Smooth muscle cell (in vitro differentiated cells): Measurements from ENCODE around the gene C4orf50. TPM values are rescaled to one million over a fixed set of nuclear protein-coding genes. Genes with fewer than 3 reads are reported as not detected.

Experiments
- DNase-seq: peaks from one replicate; lab custom pipeline; 2025; ENCODE audit not compliant: unreplicated experiment; lab: John Stamatoyannopoulos, UW
- H2AFZ ChIP-seq: fragments of 200-600 bp; sonication (generic); 2 replicates; pipeline ENCODE4 v1.6.0; 2016; ENCODE audit warnings: antibody characterized with exemption, low read depth, mild to moderate bottlenecking
- H3F3A ChIP-seq: fragments of 200-600 bp; sonication (generic); 2 replicates; pipeline ENCODE4 v1.6.0; 2017; ENCODE audit warnings: antibody characterized with exemption, low read depth
- H3K27ac ChIP-seq: fragments of 200-600 bp; sonication (generic); 2 replicates; pipeline ENCODE4 v1.5.1; 2016; ENCODE audit warnings: low read depth, mild to moderate bottlenecking
- H3K27me3 ChIP-seq: fragments of 200-600 bp; sonication (generic); 2 replicates; pipeline ENCODE4 v1.6.1; 2016; ENCODE audit warnings: low read depth, mild to moderate bottlenecking
- H3K36me3 ChIP-seq: fragments of 200-600 bp; sonication (generic); 2 replicates; pipeline ENCODE4 v1.5.1; 2016; ENCODE audit warnings: low read depth
- H3K4me1 ChIP-seq: fragments of 200-600 bp; sonication (generic); 2 replicates; pipeline ENCODE4 v1.5.1; 2016; ENCODE audit warnings: low read depth
- H3K4me2 ChIP-seq: fragments of 200-600 bp; sonication (generic); 2 replicates; pipeline ENCODE4 v1.6.0; 2016; ENCODE audit warnings: mild to moderate bottlenecking
- H3K4me3 ChIP-seq: fragments of 200-600 bp; sonication (generic); 2 replicates; pipeline ENCODE4 v1.5.1; 2016; ENCODE audit warnings: mild to moderate bottlenecking
- H3K79me2 ChIP-seq: fragments of 200-600 bp; sonication (generic); 2 replicates; pipeline ENCODE4 v1.6.0; 2016; ENCODE audit warnings: low read depth, mild to moderate bottlenecking
- H3K9ac ChIP-seq: fragments of 200-600 bp; sonication (generic); 2 replicates; pipeline ENCODE4 v1.6.0; 2016; ENCODE audit warnings: low read depth
- H3K9me3 ChIP-seq: fragments of 200-600 bp; sonication (generic); replicated peaks from 2 replicates; pipeline ENCODE4 v1.5.1; 2016; ENCODE audit warnings: low read depth
- H4K20me1 ChIP-seq: fragments of 200-600 bp; sonication (generic); 2 replicates; pipeline ENCODE4 v1.6.0; 2016; ENCODE audit warnings: low read depth
- CTCF ChIP-seq: fragments of 200-600 bp; sonication (generic); IDR thresholded peaks from 2 replicates; pipeline ENCODE4 v1.5.1; 2017; ENCODE audit warnings: borderline replicate concordance, mild to moderate bottlenecking, antibody characterized with exemption; ENCODE audit not compliant: insufficient read depth, poor library complexity, severe bottlenecking
- WGBS: methylation state at CpG from one replicate; pipeline ENCODE4 v1.1.7; 2016; ENCODE audit warnings: low lambda C conversion rate; 5-methylcytosine and 5-hydroxymethylcytosine counted together
- polyA plus RNA-seq: library from polyadenylated mRNA; unstranded; fragments of >200 nt; fragmentation: Nextera tagmentation; extraction: Ambion mirVana; gene quantifications from 2 replicates; pipeline ENCODE4 v1.2.1, GENCODE V29; 2016
- total RNA-seq: library from RNA; depleted of rRNA; stranded (reverse); fragments of >200 nt; gene quantifications from 2 replicates; pipeline ENCODE4 v1.2.3, GENCODE V29; 2014

The C4orf50 gene
- total and polyA plus RNA-seq, 2 experiments from 2014 or later = not detected

GRCh38 chr4:5941601-5942000 lies 76.6 kb downstream of the C4orf50 start:
- WGBS = 84% methylated on average over 6 of the region's 6 CpGs
- H4K20me1 ChIP-seq = no peaks in the 10 kb centered on the region
- H3F3A ChIP-seq = no peaks in the 10 kb centered on the region
- no peaks in the 10 kb centered on the region for H3K36me3 ChIP-seq
- H3K79me2 ChIP-seq = no peaks in the 10 kb centered on the region
- H3K4me1 ChIP-seq = peaks cover 4% of the 10 kb centered on the region
- no peak for DNase-seq
- no peak overlapping the region for H2AFZ ChIP-seq
- no peak overlapping the region for H3K4me3 ChIP-seq
- H3K27me3 ChIP-seq = no peaks in the 10 kb centered on the region
- H3K27ac ChIP-seq = no peak overlapping the region
- no peak overlapping the region for H3K9ac ChIP-seq
- no peaks in the 10 kb centered on the region for H3K9me3 ChIP-seq
- no peak overlapping the region for H3K4me2 ChIP-seq
- no peak for TF ChIP-seq CTCF

- no peaks in the 10 kb centered on the region for H3K27me3 ChIP-seq
- no peak for TF ChIP-seq CTCF
- peaks cover 4% of the 10 kb centered on the region for H3K4me1 ChIP-seq
- no peaks in the 10 kb centered on the region for H3K9me3 ChIP-seq
- no peaks in the 10 kb centered on the region for H3K79me2 ChIP-seq
- no peaks in the 10 kb centered on the region for H4K20me1 ChIP-seq
- no peak overlapping the region for H2AFZ ChIP-seq
- no peak overlapping the region for H3K9ac ChIP-seq
- DNase-seq = no peak
- H3F3A ChIP-seq = no peaks in the 10 kb centered on the region
- WGBS = 82% methylated on average over 3 of the region's 3 CpGs
- no peak overlapping the region for H3K4me3 ChIP-seq
- H3K27ac ChIP-seq = no peak overlapping the region
- no peaks in the 10 kb centered on the region for H3K36me3 ChIP-seq
- H3K4me2 ChIP-seq = no peak overlapping the region
Measured at GRCh38 chr4:5940470-5941203, 77.6 kb downstream of the C4orf50 start.

GRCh38 chr4:5933996-5934831 lies 84.0 kb downstream of the C4orf50 start:
- no peak for DNase-seq
- Histone ChIP-seq H3K4me1 (peaks cover 4% of the 10 kb centered on the region), H3K9me3 (no peaks in the 10 kb centered on the region), H3F3A (no peaks in the 10 kb centered on the region), H4K20me1 (no peaks in the 10 kb centered on the region), H3K9ac (no peak overlapping the region), H3K27me3 (peaks cover 17% of the 10 kb centered on the region), H3K79me2 (no peaks in the 10 kb centered on the region), H3K36me3 (no peaks in the 10 kb centered on the region), H2AFZ (no peak overlapping the region), H3K27ac (no peak overlapping the region), H3K4me2 (no peak overlapping the region), H3K4me3 (no peak overlapping the region)
- no peak for TF ChIP-seq CTCF
- 85% methylated on average over 16 of the region's 16 CpGs for WGBS
